GM12864 (cell line): ENCODE results near the gene BDP1.
"Not testable (repeated sequence)": the region's sequence is repeated elsewhere in the genome, so short reads cannot be mapped to it uniquely, and the experiment has no call there.

Experiments used
- DNase-seq: peaks from one replicate; pipeline ENCODE4 v3.0.0-alpha.2; 2011; ENCODE audit warnings: low read depth
- H3K4me3 ChIP-seq: 2 replicates; pipeline ENCODE4 v1.5.1; 2011; ENCODE audit warnings: mild to moderate bottlenecking, low read depth, low read length, control low read depth
- TF ChIP-seq, protein P1 (sequence below): IDR thresholded peaks from 2 replicates; pipeline ENCODE4 v1.5.1; 2011; ENCODE audit warnings: low read depth, mild to moderate bottlenecking, moderate library complexity, low read length, control low read depth, inconsistent platforms; ENCODE audit errors: missing control alignments

Gene BDP1

GRCh38 chr5:71447218-71447808 lies 8.1 kb upstream of the BDP1 start:
- DNase-seq: peak; percentile 18

GRCh38 chr5:71452876-71453275 lies 2.6 kb upstream of the BDP1 start:
- no peak for DNase-seq
- TF ChIP-seq, protein P1, sequence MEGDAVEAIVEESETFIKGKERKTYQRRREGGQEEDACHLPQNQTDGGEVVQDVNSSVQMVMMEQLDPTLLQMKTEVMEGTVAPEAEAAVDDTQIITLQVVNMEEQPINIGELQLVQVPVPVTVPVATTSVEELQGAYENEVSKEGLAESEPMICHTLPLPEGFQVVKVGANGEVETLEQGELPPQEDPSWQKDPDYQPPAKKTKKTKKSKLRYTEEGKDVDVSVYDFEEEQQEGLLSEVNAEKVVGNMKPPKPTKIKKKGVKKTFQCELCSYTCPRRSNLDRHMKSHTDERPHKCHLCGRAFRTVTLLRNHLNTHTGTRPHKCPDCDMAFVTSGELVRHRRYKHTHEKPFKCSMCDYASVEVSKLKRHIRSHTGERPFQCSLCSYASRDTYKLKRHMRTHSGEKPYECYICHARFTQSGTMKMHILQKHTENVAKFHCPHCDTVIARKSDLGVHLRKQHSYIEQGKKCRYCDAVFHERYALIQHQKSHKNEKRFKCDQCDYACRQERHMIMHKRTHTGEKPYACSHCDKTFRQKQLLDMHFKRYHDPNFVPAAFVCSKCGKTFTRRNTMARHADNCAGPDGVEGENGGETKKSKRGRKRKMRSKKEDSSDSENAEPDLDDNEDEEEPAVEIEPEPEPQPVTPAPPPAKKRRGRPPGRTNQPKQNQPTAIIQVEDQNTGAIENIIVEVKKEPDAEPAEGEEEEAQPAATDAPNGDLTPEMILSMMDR: no peak
- H3K4me3 ChIP-seq: no peak overlapping the region

More at GRCh38 chr5:71447218-71447808, 8.1 kb upstream of the BDP1 start:
- TF ChIP-seq, protein P1: peak; percentile 42
- H3K4me3 ChIP-seq: not testable (repeated sequence)

DNA sequence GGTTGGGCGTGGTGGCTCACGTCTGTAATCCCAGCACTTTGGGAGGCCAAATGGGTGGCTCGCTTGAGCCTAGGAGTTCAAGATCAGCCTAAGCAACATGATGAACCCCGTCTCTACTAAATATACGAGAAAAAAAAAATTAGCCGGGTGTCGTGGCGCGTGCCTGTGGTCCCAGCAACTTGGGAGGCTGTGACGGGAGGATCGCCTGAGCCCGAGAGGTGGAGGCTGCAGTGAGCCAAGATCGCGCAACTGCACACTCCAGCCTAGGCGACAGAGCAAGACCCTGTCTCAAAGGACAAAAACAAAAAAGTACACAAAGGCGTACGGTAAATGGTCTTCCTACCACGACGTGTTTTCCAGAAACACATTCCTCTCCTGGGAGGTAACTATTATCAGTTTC lies 538 bp upstream of the BDP1 start:
- TF ChIP-seq, protein P1: no peak

DNA sequence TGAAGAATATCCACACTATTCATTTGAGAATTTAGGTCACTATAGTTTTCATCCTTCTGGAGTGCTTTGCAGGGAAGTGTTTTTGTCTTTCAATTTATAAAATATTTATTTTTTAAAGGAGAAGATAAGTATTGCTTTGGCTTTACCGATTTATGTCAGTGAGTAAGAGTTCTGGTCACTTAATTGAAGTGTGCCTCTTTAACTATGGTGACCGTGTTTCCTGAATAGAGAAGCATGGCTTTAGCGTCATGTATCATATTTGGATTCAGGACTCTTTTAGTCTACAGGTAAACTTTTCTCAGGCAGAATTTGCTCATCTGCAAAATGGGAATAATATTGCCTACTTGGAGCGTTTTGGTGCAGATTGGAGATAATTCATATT lies 902 bp downstream of the BDP1 start:
- TF ChIP-seq, protein P1: no peak
- H3K4me3 ChIP-seq: peak overlapping the region; percentile 100
- DNase-seq: no peak

More for the DNA sequence above, 538 bp upstream of the BDP1 start:
- H3K4me3 ChIP-seq: peak overlapping the region; percentile 100; the same call in 1 of the 2 replicates
- DNase-seq: no peak

- DNase-seq: no peak
- H3K4me3 ChIP-seq: peak overlapping the region; percentile 100; the same call in 1 of the 2 replicates
- TF ChIP-seq, protein P1: no peak
These were observed 1.7 kb downstream of the BDP1 start for GRCh38 chr5:71457106-71457505.

DNA sequence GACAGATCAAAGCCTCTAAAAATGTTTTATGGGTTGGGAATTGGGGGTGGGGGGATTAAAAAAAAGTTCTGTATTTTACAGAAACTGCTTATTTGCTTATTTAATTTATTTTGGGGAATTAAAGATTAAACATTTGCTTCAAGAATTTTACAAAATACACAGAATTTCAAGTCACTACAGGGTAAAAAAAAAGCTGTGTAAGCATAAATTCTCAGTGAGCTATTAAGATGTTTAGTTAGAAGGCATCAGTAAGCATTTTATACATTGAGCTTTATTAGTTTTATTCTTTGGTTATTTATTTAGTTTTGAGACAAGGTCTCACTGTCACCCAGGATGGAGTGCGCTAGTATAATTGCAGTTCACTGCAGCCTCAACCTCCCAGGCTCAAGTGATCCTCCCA lies 5.2 kb downstream of the BDP1 start:
- TF ChIP-seq, protein P1: no peak
- DNase-seq: no peak
- H3K4me3 ChIP-seq: no peak overlapping the region

DNA sequence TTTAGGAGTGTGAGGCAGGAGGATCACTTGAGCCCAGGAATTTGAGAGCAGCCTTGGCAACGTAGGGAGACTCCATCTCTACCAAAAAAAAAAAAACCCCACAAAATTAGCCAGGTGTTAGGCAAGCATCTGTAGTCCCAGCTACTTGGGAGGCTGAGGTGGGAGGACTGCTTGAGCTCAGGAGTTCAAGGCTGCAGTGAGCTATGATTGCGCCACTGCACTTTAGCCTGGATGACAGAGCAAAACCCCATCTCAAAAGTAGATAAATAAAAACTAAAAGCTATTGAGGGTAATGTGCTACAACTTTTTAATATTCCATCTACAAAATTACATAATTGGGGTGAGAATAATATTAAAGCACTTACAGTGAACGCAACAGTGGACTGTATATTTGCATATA lies 5.9 kb downstream of the BDP1 start:
- H3K4me3 ChIP-seq: no peak overlapping the region
- TF ChIP-seq, protein P1: no peak

More for the DNA sequence above, 5.9 kb downstream of the BDP1 start:
- no peak for DNase-seq
